GM12878 (cell line): ENCODE measurements around the gene SLC6A1. TPM values are rescaled to one million over a fixed set of nuclear protein-coding genes. Genes with fewer than 3 reads are reported as not detected.

ENCODE experiments used
- ATAC-seq: fragments of 200-7000 bp; cut with Tn5 transposase; 3 replicates; pipeline ENCODE4 v1.9.1; 2020; ENCODE audit warnings: mild to moderate bottlenecking, moderate library complexity
- BruUV-seq: library from RNA; stranded (reverse); fragments of 400-500 nt; replicated peaks from 2 replicates; lab custom pipeline; 2021; lab: Mats Ljungman, UMichigan
- CTCF ChIA-PET: fragments of 300-600 bp; sonication (Branson Sonifier 250); formaldehyde crosslinking; extraction: SDS; loops from one replicate; lab custom pipeline; 2021; ENCODE audit warnings: inconsistent platforms; lab: Yijun Ruan, JAX
- POLR2A ChIA-PET: fragments of 350-600 bp; formaldehyde crosslinking; extraction: SDS; loops from one replicate; lab custom pipeline; 2021; ENCODE audit warnings: inconsistent platforms; lab: Charles Lee
- RAD21 ChIA-PET: fragments of 300-600 bp; sonication (Branson Sonifier 250); formaldehyde crosslinking; loops from one replicate; lab custom pipeline; 2023; ENCODE audit warnings: antibody characterized with exemption; ENCODE audit not compliant: unreplicated experiment; lab: Charles Lee
- SMC1A ChIA-PET: fragments of 300-600 bp; sonication (Branson Sonifier 250); formaldehyde crosslinking; loops from one replicate; lab custom pipeline; 2023; ENCODE audit not compliant: unreplicated experiment, uncharacterized antibody; lab: Charles Lee
- DNase-seq: peaks from one replicate; pipeline ENCODE4 v3.0.0-alpha.2; 2011; ENCODE audit warnings: low read depth, low spot score
- FAIRE-seq: peaks from 3 replicates; lab custom pipeline; 2011; peaks lifted over from hg19 to GRCh38; lab: Jason Lieb, UNC
- H2AFZ ChIP-seq: 2 replicates; pipeline ENCODE4 v1.6.0; 2011; ENCODE audit warnings: low read depth, low read length, control low read depth; ENCODE audit not compliant: control insufficient read depth
- H3K27ac ChIP-seq: 2 replicates; pipeline ENCODE4 v1.5.1; 2011; ENCODE audit warnings: control low read depth; ENCODE audit not compliant: control insufficient read depth, insufficient read depth
- H3K27me3 ChIP-seq, 2 experiments: replicated peaks in 1 of 2; 2 replicates each; pipeline versions ENCODE4 v1.6.0 to v1.6.1; 2011; ENCODE audit warnings: low read length in 1 of 2; ENCODE audit not compliant: control insufficient read depth in 2 of 2, insufficient read depth in 2 of 2
- H3K36me3 ChIP-seq, 2 experiments: 2 replicates each; pipeline ENCODE4 v1.5.1; 2011; ENCODE audit warnings: low read length in 1 of 2; ENCODE audit not compliant: control insufficient read depth in 2 of 2, insufficient read depth in 2 of 2
- H3K4me1 ChIP-seq: 2 replicates; pipeline ENCODE4 v1.6.1; 2011; ENCODE audit warnings: mild to moderate bottlenecking, low read length, moderate library complexity, mixed read lengths; ENCODE audit not compliant: control insufficient read depth, insufficient read depth
- H3K4me2 ChIP-seq: 2 replicates; pipeline ENCODE4 v1.6.0; 2011; ENCODE audit warnings: control low read depth; ENCODE audit not compliant: control insufficient read depth, insufficient read depth
- H3K4me3 ChIP-seq: fragments of 200-600 bp; sonication (generic); 2 replicates; pipeline ENCODE4 v1.5.1; 2016
- H3K79me2 ChIP-seq: 2 replicates; pipeline ENCODE4 v1.6.0; 2011; ENCODE audit warnings: low read length; ENCODE audit not compliant: control insufficient read depth, insufficient read depth
- H3K9ac ChIP-seq: 2 replicates; pipeline ENCODE4 v1.8.0; 2011; ENCODE audit warnings: low read length, control low read depth, mixed read lengths; ENCODE audit not compliant: control insufficient read depth, insufficient read depth
- H3K9me3 ChIP-seq: replicated peaks from 3 replicates; pipeline ENCODE4 v1.5.1; 2011; ENCODE audit warnings: mild to moderate bottlenecking, low read length; ENCODE audit not compliant: control insufficient read depth, insufficient read depth
- H4K20me1 ChIP-seq: 2 replicates; pipeline ENCODE4 v1.6.0; 2011; ENCODE audit not compliant: control insufficient read depth, insufficient read depth
- FOS ChIP-seq: IDR thresholded peaks from 3 replicates; pipeline ENCODE4 v1.6.1; 2011; ENCODE audit warnings: borderline replicate concordance; ENCODE audit not compliant: insufficient read length; ENCODE audit errors: extremely low read depth
- MEF2B ChIP-seq: fragments of 450-650 bp; IDR thresholded peaks from 2 replicates; pipeline ENCODE4 v1.6.1; 2018; ENCODE audit warnings: mild to moderate bottlenecking, moderate library complexity; ENCODE audit not compliant: partially characterized antibody, poor library complexity, severe bottlenecking
- WGBS: methylation state at CpG from one replicate; pipeline ENCODE4 v1.1.6; 2016; ENCODE audit warnings: low lambda C conversion rate; ENCODE audit not compliant: insufficient replicate concordance, insufficient coverage; ENCODE audit errors: missing lambda C conversion rate; 5-methylcytosine and 5-hydroxymethylcytosine counted together
- in situ Hi-C: fragments of 300-500 bp; cut with MboI; formaldehyde crosslinking; loops from 9 replicates; pipeline ENCODE4 v1.14.3; 2018; ENCODE audit warnings: mixed read lengths
- intact Hi-C: fragments of 100-400 bp; cut with micrococcal nuclease; formaldehyde crosslinking; loops from one replicate; pipeline ENCODE4 v1.14.2; 2022; ENCODE audit not compliant: unreplicated experiment
- polyA plus RNA-seq, 11 experiments: library from polyadenylated mRNA; depleted of rRNA in 4 of 11; unstranded in 6 of 11; stranded (reverse) in 5 of 11; fragments of >200 nt; fragmentation: Nextera tagmentation in 4 of 11; fragmentation: Illumina TruSeq in 1 of 11; extraction: Ambion mirVana in 4 of 11; extraction: Trizol in 1 of 11; gene quantifications; 1 replicate in 1 of 11; 2 replicates in 10 of 11; pipeline versions ENCODE4 v1.2.1 to v1.2.3, GENCODE V29; 2011 to 2016; ENCODE audit warnings: inconsistent platforms in 2 of 11, missing spikeins in 2 of 11, low read depth in 1 of 11
- total RNA-seq, 4 experiments: library from RNA; depleted of rRNA in 3 of 4; stranded (reverse); fragments of >200 nt in 3 of 4; fragmentation: Illumina TruSeq in 1 of 4; extraction: Trizol in 1 of 4; gene quantifications; 2 replicates each; pipeline versions ENCODE4 v1.2.1 to v1.2.3, GENCODE V29; 2013 to 2021
- TF ChIP-seq, protein P1 (sequence below): fragments of 150-350 bp; IDR thresholded peaks from 2 replicates; pipeline ENCODE4 v1.6.1; 2016; ENCODE audit warnings: low read depth, low read length

SLC6A1 gene
- total and polyA plus RNA-seq, 10 of the 15 experiments (the other 5 are each of a cell fraction or from before 2014, with no cell fraction given): not detected

DNA sequence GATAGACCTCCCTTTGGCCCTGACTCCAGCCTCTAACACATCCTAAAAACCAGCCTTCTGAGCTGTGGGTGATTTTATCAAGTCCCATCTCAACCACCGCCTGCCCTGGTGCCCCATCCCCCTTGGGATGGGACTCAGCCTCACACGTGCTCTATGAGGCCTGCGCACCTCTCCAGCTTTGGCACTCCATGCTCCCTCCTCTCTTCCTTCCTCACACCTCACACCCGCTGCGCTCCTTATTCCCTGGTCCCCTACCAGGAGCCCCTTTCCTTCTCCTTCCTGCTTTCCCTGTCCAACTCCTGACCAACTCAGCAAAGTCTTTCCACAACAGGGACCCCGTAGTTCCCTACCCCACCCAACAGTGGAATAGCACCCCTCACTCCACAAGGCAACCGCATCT is 18.4 kb upstream of the SLC6A1 start:
- H3K27ac ChIP-seq: no peak overlapping the region
- intact Hi-C loops: no loop called here
- SMC1A ChIA-PET: no interaction called here
- POLR2A ChIA-PET: no interaction called here
- H3K4me2 ChIP-seq: no peak overlapping the region
- no peaks in the 10 kb centered on the region for H3K79me2 ChIP-seq
- TF ChIP-seq, protein P1, sequence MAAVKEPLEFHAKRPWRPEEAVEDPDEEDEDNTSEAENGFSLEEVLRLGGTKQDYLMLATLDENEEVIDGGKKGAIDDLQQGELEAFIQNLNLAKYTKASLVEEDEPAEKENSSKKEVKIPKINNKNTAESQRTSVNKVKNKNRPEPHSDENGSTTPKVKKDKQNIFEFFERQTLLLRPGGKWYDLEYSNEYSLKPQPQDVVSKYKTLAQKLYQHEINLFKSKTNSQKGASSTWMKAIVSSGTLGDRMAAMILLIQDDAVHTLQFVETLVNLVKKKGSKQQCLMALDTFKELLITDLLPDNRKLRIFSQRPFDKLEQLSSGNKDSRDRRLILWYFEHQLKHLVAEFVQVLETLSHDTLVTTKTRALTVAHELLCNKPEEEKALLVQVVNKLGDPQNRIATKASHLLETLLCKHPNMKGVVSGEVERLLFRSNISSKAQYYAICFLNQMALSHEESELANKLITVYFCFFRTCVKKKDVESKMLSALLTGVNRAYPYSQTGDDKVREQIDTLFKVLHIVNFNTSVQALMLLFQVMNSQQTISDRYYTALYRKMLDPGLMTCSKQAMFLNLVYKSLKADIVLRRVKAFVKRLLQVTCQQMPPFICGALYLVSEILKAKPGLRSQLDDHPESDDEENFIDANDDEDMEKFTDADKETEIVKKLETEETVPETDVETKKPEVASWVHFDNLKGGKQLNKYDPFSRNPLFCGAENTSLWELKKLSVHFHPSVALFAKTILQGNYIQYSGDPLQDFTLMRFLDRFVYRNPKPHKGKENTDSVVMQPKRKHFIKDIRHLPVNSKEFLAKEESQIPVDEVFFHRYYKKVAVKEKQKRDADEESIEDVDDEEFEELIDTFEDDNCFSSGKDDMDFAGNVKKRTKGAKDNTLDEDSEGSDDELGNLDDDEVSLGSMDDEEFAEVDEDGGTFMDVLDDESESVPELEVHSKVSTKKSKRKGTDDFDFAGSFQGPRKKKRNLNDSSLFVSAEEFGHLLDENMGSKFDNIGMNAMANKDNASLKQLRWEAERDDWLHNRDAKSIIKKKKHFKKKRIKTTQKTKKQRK: no peak
- TF ChIP-seq MEF2B (no peak), FOS (no peak)
- ATAC-seq (no peak), FAIRE-seq (no peak), DNase-seq (no peak)
- no TSS peak for BruUV-seq
- no peak overlapping the region for H3K9ac ChIP-seq
- H3K9me3 ChIP-seq: no peaks in the 10 kb centered on the region; the same call in 2 of the 3 replicates
- CTCF ChIA-PET: interaction anchor here (0.6 kb wide), 1 partner anchor 32 kb away, joined by 3 read pairs; no protein-coding TSS in a partner anchor
- in situ Hi-C loops: no loop called here
- RAD21 ChIA-PET: no interaction called here
- no peak overlapping the region for H3K4me3 ChIP-seq
- no peak overlapping the region for H2AFZ ChIP-seq
- WGBS: 34% methylated on average over 7 of the region's 7 CpGs
- H3K36me3 ChIP-seq: no peaks in the 10 kb centered on the region
- no peaks in the 10 kb centered on the region for H3K27me3 ChIP-seq
- no peaks in the 10 kb centered on the region for H3K4me1 ChIP-seq
- H4K20me1 ChIP-seq: no peaks in the 10 kb centered on the region
